HEK293 (cell line): ENCODE data around the gene SLC35E3.
"Not testable (repeated sequence)": the region's sequence is repeated elsewhere in the genome, so short reads cannot be mapped to it uniquely, and the experiment has no call there.

Experiments used
- CTCF ChIA-PET: fragments of 350-600 bp; formaldehyde crosslinking; extraction: SDS; loops from one replicate; lab custom pipeline; 2021; ENCODE audit warnings: antibody characterized with exemption; lab: Yijun Ruan, JAX
- POLR2A ChIA-PET: fragments of 300-600 bp; formaldehyde crosslinking; extraction: SDS; loops from one replicate; lab custom pipeline; 2020; ENCODE audit warnings: antibody characterized with exemption, inconsistent platforms; lab: Yijun Ruan, JAX
- H3K27ac ChIP-seq: fragments of 200-500 bp; sonication (Bioruptor generic); 2 replicates; pipeline ENCODE4 v1.5.1; 2014; ENCODE audit warnings: low read depth, low read length, control low read depth, inconsistent platforms; ENCODE audit errors: extremely low read depth
- H3K36me3 ChIP-seq, 2 experiments: fragments of 200-500 bp in 1 of 2; sonication (Bioruptor generic) in 1 of 2; 1 replicate in 1 of 2; 2 replicates in 1 of 2; pipeline ENCODE4 v1.5.1; 2014 to 2017; ENCODE audit warnings: inconsistent platforms in 2 of 2, low read length in 2 of 2; ENCODE audit not compliant: control insufficient read depth in 2 of 2, insufficient read depth in 1 of 2
- H3K4me1 ChIP-seq: fragments of 200-500 bp; sonication (Bioruptor generic); 2 replicates; pipeline ENCODE4 v1.5.1; 2014; ENCODE audit warnings: mild to moderate bottlenecking, low read length, inconsistent platforms; ENCODE audit not compliant: control insufficient read depth, insufficient read depth
- H3K4me3 ChIP-seq: 2 replicates; pipeline ENCODE4 v1.5.1; 2011; ENCODE audit warnings: low read depth, mild to moderate bottlenecking, control low read depth, low read length, moderate library complexity
- H3K9me3 ChIP-seq: fragments of 200-500 bp; sonication (Bioruptor generic); 2 replicates; pipeline ENCODE4 v1.5.1; 2014; ENCODE audit warnings: low read depth, low read length, inconsistent platforms; ENCODE audit not compliant: control insufficient read depth, insufficient read depth
- ATF2 ChIP-seq: fragments of 450-650 bp; formaldehyde crosslinking; IDR thresholded peaks from 2 replicates; pipeline ENCODE4 v1.5.1; 2016; ENCODE audit warnings: missing biosample characterization, missing genetic modification characterization, low read depth
- PRDM6 ChIP-seq: fragments of 450-650 bp; formaldehyde crosslinking; IDR thresholded peaks from 2 replicates; pipeline ENCODE4 v1.5.1; 2017; ENCODE audit warnings: missing biosample characterization, missing genetic modification characterization
- ZBTB1 ChIP-seq: fragments of 450-650 bp; formaldehyde crosslinking; IDR thresholded peaks from 2 replicates; pipeline ENCODE4 v1.5.1; 2016; ENCODE audit warnings: missing biosample characterization, missing genetic modification characterization
- ZBTB11 ChIP-seq: fragments of 450-650 bp; formaldehyde crosslinking; conservative IDR thresholded peaks from 2 replicates; pipeline ENCODE4 v1.5.1; 2016; ENCODE audit warnings: low read depth, missing biosample characterization, missing genetic modification characterization
- ZBTB6 ChIP-seq: fragments of 450-650 bp; formaldehyde crosslinking; IDR thresholded peaks from 2 replicates; pipeline ENCODE4 v1.5.1; 2017; ENCODE audit warnings: missing biosample characterization, missing genetic modification characterization
- ZFP37 ChIP-seq: fragments of 450-650 bp; formaldehyde crosslinking; IDR thresholded peaks from 2 replicates; pipeline ENCODE4 v1.5.1; 2016; ENCODE audit warnings: missing biosample characterization, missing genetic modification characterization
- ZNF146 ChIP-seq: fragments of 450-650 bp; formaldehyde crosslinking; IDR thresholded peaks from 2 replicates; pipeline ENCODE4 v1.5.1; 2016; ENCODE audit warnings: missing biosample characterization, missing genetic modification characterization
- ZNF354C ChIP-seq: fragments of 450-650 bp; formaldehyde crosslinking; IDR thresholded peaks from 2 replicates; pipeline ENCODE4 v1.5.1; 2016; ENCODE audit warnings: missing biosample characterization, missing genetic modification characterization, low read depth, borderline replicate concordance
- ZNF362 ChIP-seq: fragments of 450-650 bp; formaldehyde crosslinking; IDR thresholded peaks from 2 replicates; pipeline ENCODE4 v1.5.1; 2016; ENCODE audit warnings: missing biosample characterization, missing genetic modification characterization
- ZNF366 ChIP-seq: fragments of 450-650 bp; formaldehyde crosslinking; conservative IDR thresholded peaks from 2 replicates; pipeline ENCODE4 v1.5.1; 2016; ENCODE audit warnings: missing biosample characterization, missing genetic modification characterization
- ZNF391 ChIP-seq: fragments of 450-650 bp; formaldehyde crosslinking; IDR thresholded peaks from 2 replicates; pipeline ENCODE4 v1.5.1; 2016; ENCODE audit warnings: low read depth, missing biosample characterization, missing genetic modification characterization, borderline replicate concordance
- ZNF530 ChIP-seq: fragments of 450-650 bp; formaldehyde crosslinking; IDR thresholded peaks from 2 replicates; pipeline ENCODE4 v1.5.1; 2016; ENCODE audit warnings: low read depth, missing biosample characterization, missing genetic modification characterization
- ZNF560 ChIP-seq: fragments of 450-650 bp; formaldehyde crosslinking; IDR thresholded peaks from 2 replicates; pipeline ENCODE4 v1.5.1; 2017; ENCODE audit warnings: missing biosample characterization, missing genetic modification characterization, borderline replicate concordance
- ZNF707 ChIP-seq: fragments of 450-650 bp; formaldehyde crosslinking; IDR thresholded peaks from 2 replicates; pipeline ENCODE4 v1.5.1; 2016; ENCODE audit warnings: missing biosample characterization, missing genetic modification characterization
- ZNF843 ChIP-seq: fragments of 450-650 bp; formaldehyde crosslinking; IDR thresholded peaks from 2 replicates; pipeline ENCODE4 v1.5.1; 2016; ENCODE audit warnings: missing biosample characterization, missing genetic modification characterization
- ZSCAN18 ChIP-seq: fragments of 450-650 bp; formaldehyde crosslinking; IDR thresholded peaks from 2 replicates; pipeline ENCODE4 v1.5.1; 2016; ENCODE audit warnings: missing biosample characterization, missing genetic modification characterization

The SLC35E3 gene

GRCh38 chr12:68815928-68816800 is 70.2 kb downstream of the SLC35E3 start (continued):
- TF ChIP-seq ZNF362 = peak; percentile 86
- no peak for TF ChIP-seq ZBTB1 (tag by site-specific recombination)
- no peak for TF ChIP-seq ZNF707 (tag by site-specific recombination)
- TF ChIP-seq PRDM6 (tag by site-specific recombination) = peak; percentile 48

- ChIA-PET CTCF (interaction anchor here (1.1 to 3.5 kb wide), 3 partner anchors 8 to 11 kb away, joined by 3 to 15 read pairs (median 4); partner anchors contain the start of gene MDM2), POLR2A (interaction anchor here (0.6 kb wide), 1 partner anchor 11 kb away, joined by 3 read pairs; no protein-coding TSS in a partner anchor)
- H3K36me3 ChIP-seq = peaks cover 96% of the 10 kb centered on the region in 2 experiments
- not testable (repeated sequence) for H3K4me3 ChIP-seq, H3K9me3 ChIP-seq, H3K4me1 ChIP-seq
- H3K27ac ChIP-seq = peak overlapping the region; percentile 11; the same call in 1 of the 2 replicates
Measured at GRCh38 chr12:68819481-68819880, 73.5 kb downstream of the SLC35E3 start.

GRCh38 chr12:68821357-68822188 is 75.6 kb downstream of the SLC35E3 start:
- no peaks in the 10 kb centered on the region for H3K9me3 ChIP-seq
- ChIA-PET CTCF (interaction anchor here (3.5 kb wide), 1 partner anchor 9 kb away, joined by 15 read pairs; no protein-coding TSS in a partner anchor), POLR2A (interaction anchor here (0.8 kb wide), 1 partner anchor 14 kb away, joined by 3 read pairs; the partner anchor contains the start of gene MDM2)
- peaks cover 96 to 98% of the 10 kb centered on the region in 2 experiments for H3K36me3 ChIP-seq
- TF ChIP-seq ZNF560 (tag by site-specific recombination) (no peak), ATF2 (tag by site-specific recombination) (no peak), ZNF843 (tag by site-specific recombination) (no peak), ZNF146 (tag by site-specific recombination) (no peak), ZNF530 (tag by site-specific recombination) (no peak), ZFP37 (tag by site-specific recombination) (no peak), ZNF391 (no peak), ZNF354C (no peak), ZNF366 (tag by site-specific recombination) (no peak), ZBTB11 (tag by site-specific recombination) (no peak), ZBTB6 (tag by site-specific recombination) (no peak), ZSCAN18 (tag by site-specific recombination) (no peak)
- H3K4me3 ChIP-seq = no peak overlapping the region
- H3K4me1 ChIP-seq = no peaks in the 10 kb centered on the region
- no peak overlapping the region for H3K27ac ChIP-seq
